B cell (primary cell): ENCODE results near the gene YIF1A.

Experiments used
- CTCF ChIP-seq: fragments of 200-600 bp; IDR thresholded peaks from one replicate; pipeline ENCODE4 v1.8.0; 2022; ENCODE audit warnings: antibody characterized with exemption, mild to moderate bottlenecking
- EZH2 ChIP-seq: IDR thresholded peaks from 2 replicates; pipeline ENCODE4 v1.6.1; 2012; ENCODE audit warnings: borderline replicate concordance, low read depth, mild to moderate bottlenecking, moderate library complexity, low read length; ENCODE audit not compliant: insufficient read depth, poor library complexity, severe bottlenecking

DNA sequence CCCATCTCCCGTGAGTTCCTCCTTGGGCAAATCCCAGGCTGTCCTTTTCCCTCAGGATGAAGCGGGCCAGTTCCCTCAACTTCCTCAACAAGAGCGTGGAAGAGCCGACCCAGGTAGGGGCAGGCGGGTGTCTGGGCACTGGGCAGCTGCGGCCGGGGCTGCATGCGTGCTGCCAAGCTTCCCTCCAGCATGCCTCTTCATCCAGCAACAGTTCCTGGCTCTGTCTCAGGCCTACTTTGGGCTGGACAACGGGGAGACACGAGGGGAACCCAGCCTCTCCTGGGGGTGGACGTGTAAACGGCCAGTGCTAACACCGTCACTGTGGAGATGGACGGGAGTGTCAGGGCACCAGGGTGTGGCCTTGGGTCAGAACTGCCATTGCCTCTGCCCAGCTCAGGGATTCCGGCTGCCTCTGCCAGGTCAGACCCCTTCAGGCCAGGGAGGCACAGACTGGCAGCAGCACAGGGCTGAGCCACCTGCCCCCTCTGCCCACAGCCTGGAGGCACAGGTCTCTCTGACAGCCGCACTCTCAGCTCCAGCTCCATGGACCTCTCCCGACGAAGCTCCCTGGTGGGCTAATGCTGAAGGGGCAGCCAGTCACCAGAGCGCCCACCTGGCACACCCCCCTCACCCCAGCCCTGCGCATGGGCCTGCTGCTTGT lies 22.4 kb downstream of the YIF1A start:
- TF ChIP-seq EZH2 (no peak), CTCF (no peak)
